Stimulated activated CD4-positive, alpha-beta T cell treated with anti-CD3 and anti-CD28 coated beads, Interleukin-4, amount 100 ng/mL, for 4 hours (primary cell): ENCODE results near the gene KRT76.
"Not testable (repeated sequence)": the region's sequence is repeated elsewhere in the genome, so short reads cannot be mapped to it uniquely, and the experiment has no call there.

ENCODE experiments used
- DNase-seq, 2 experiments: peaks; one replicate each; pipeline ENCODE4 v3.0.0-alpha.2; 2020

Gene KRT76

GRCh38 chr12:52779914-52780313, 2.8 kb upstream of the KRT76 start:
- no peak for DNase-seq

GRCh38 chr12:52778833-52779232, 1.7 kb upstream of the KRT76 start:
- DNase-seq = no peak

- DNase-seq = no peak
Measured at GRCh38 chr12:52777566-52777965, 421 bp upstream of the KRT76 start.

- no peak for DNase-seq
Measured at GRCh38 chr12:52776435-52776834, 710 bp downstream of the KRT76 start.

- DNase-seq = no peak
Measured at GRCh38 chr12:52774629-52775250, 2.4 kb downstream of the KRT76 start.

GRCh38 chr12:52772772-52773171, 4.4 kb downstream of the KRT76 start:
- DNase-seq = no peak

- no peak for DNase-seq
Measured at GRCh38 chr12:52772188-52772587, 5.0 kb downstream of the KRT76 start.

GRCh38 chr12:52771505-52771904, 5.6 kb downstream of the KRT76 start:
- no peak for DNase-seq

GRCh38 chr12:52771088-52771487, 6.1 kb downstream of the KRT76 start:
- DNase-seq = no peak

- no peak for DNase-seq
Measured at GRCh38 chr12:52769946-52770345, 7.2 kb downstream of the KRT76 start.

GRCh38 chr12:52769354-52769753, 7.8 kb downstream of the KRT76 start:
- no peak for DNase-seq

GRCh38 chr12:52768479-52769200, 8.5 kb downstream of the KRT76 start:
- DNase-seq = no peak

GRCh38 chr12:52767427-52767826, 9.7 kb downstream of the KRT76 start:
- DNase-seq = no peak

- DNase-seq = no peak
Measured at GRCh38 chr12:52767020-52767379, 10.1 kb downstream of the KRT76 start.

GRCh38 chr12:52766351-52767019, 10.7 kb downstream of the KRT76 start:
- DNase-seq = no peak

- no peak for DNase-seq
Measured at GRCh38 chr12:52765702-52766101, 11.4 kb downstream of the KRT76 start.

GRCh38 chr12:52763991-52764390, 13.2 kb downstream of the KRT76 start:
- no peak for DNase-seq

- DNase-seq = no peak
Measured at GRCh38 chr12:52763036-52763659, 14.0 kb downstream of the KRT76 start.

- no peak for DNase-seq
Measured at GRCh38 chr12:52761802-52762201, 15.3 kb downstream of the KRT76 start.

GRCh38 chr12:52761218-52761617, 15.9 kb downstream of the KRT76 start:
- not testable (repeated sequence) for DNase-seq

GRCh38 chr12:52760623-52761022, 16.5 kb downstream of the KRT76 start:
- DNase-seq = no peak

- no peak for DNase-seq
Measured at GRCh38 chr12:52759695-52760094, 17.4 kb downstream of the KRT76 start.

- no peak for DNase-seq
Measured at GRCh38 chr12:52759218-52759617, 17.9 kb downstream of the KRT76 start.
